Activated naive CD8-positive, alpha-beta T cell treated with anti-CD3 and anti-CD28 coated beads, Interleukin-2, amount 50 U/mL, for 24 hours (primary cell): Measurements from ENCODE around the gene DNAH7.

Source experiments
- ATAC-seq: fragments of 150-1000 bp; cut with Tn5 transposase; one replicate; pipeline ENCODE4 v1.10.0; 2021
- DNase-seq: peaks from one replicate; pipeline ENCODE4 v3.0.0; 2021
- H3K27ac Mint-ChIP-seq: one replicate; pipeline ENCODE4 v1.8.0; 2021; ENCODE audit warnings: mild to moderate bottlenecking, mixed read lengths
- H3K27me3 Mint-ChIP-seq: one replicate; pipeline ENCODE4 v1.8.0; 2021; ENCODE audit warnings: mixed read lengths
- H3K36me3 Mint-ChIP-seq: one replicate; pipeline ENCODE4 v1.8.0; 2021; ENCODE audit warnings: low read depth, mixed read lengths
- H3K4me1 Mint-ChIP-seq: one replicate; pipeline ENCODE4 v1.8.0; 2021; ENCODE audit warnings: mixed read lengths
- H3K4me3 Mint-ChIP-seq: one replicate; pipeline ENCODE4 v1.8.0; 2021; ENCODE audit warnings: mild to moderate bottlenecking, moderate library complexity, mixed read lengths
- H3K9me3 Mint-ChIP-seq: one replicate; pipeline ENCODE4 v1.8.0; 2021; ENCODE audit warnings: mixed read lengths

DNAH7 gene

GRCh38 chr2:195899226-195899625 is 169.4 kb downstream of the DNAH7 start:
- H3K4me1 Mint-ChIP-seq: no peaks in the 10 kb centered on the region
- ATAC-seq (no peak), DNase-seq (no peak)
- H3K36me3 Mint-ChIP-seq: no peaks in the 10 kb centered on the region
- H3K9me3 Mint-ChIP-seq: no peaks in the 10 kb centered on the region
- H3K4me3 Mint-ChIP-seq: no peak overlapping the region
- peaks cover 2% of the 10 kb centered on the region for H3K27me3 Mint-ChIP-seq
- no peak overlapping the region for H3K27ac Mint-ChIP-seq

- H3K27me3 Mint-ChIP-seq: peaks cover 2% of the 10 kb centered on the region
- ATAC-seq (no peak), DNase-seq (no peak)
- H3K27ac Mint-ChIP-seq: no peak overlapping the region
- H3K4me1 Mint-ChIP-seq: no peaks in the 10 kb centered on the region
- H3K4me3 Mint-ChIP-seq: no peak overlapping the region
- no peaks in the 10 kb centered on the region for H3K9me3 Mint-ChIP-seq
- H3K36me3 Mint-ChIP-seq: no peaks in the 10 kb centered on the region
These were observed 170.0 kb downstream of the DNAH7 start for GRCh38 chr2:195898505-195899191.

DNA sequence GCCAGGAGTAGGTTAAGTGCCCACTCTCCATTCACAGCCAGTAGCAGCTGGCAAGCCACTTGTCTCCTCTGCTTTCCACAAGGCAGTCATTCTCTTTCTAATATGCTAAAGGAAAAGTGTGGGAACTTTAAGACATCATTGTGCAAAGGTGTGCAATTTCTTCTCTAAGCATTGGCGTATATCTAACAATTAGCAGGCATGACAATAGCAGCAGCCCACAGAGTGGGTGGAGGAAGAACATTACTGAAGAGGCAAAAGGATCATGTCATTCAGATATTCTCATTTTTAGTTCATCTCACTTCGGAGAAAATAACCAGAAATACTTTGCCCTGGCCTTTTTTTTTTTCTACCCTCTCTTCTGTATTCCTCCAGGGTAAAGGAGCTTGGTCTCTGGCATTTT is 177.6 kb downstream of the DNAH7 start:
- no peak for DNase-seq
- Mint-ChIP-seq H3K4me1 (no peaks in the 10 kb centered on the region), H3K4me3 (no peak overlapping the region), H3K9me3 (no peaks in the 10 kb centered on the region), H3K27me3 (no peaks in the 10 kb centered on the region), H3K27ac (no peak overlapping the region), H3K36me3 (no peaks in the 10 kb centered on the region)
- ATAC-seq: no peak

DNA sequence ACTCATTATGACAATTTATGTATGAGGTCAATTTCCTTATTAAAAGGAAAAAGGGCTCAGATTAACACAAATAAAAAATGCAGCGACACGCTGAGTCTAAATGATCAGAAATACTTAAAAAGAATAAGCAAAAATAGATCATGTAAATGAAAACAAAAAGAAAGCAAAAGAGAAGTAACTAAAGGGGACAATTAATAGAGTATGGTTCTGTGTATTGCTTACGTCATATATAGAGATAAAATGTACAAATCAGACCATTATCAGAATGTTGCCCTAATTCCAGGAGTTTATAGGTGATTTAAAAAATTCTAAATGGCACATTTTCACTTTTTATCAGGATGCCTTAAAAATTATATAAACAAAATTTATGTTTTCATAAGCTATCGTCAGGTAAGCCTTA is 189.5 kb downstream of the DNAH7 start:
- H3K4me1 Mint-ChIP-seq: no peaks in the 10 kb centered on the region
- H3K4me3 Mint-ChIP-seq: no peak overlapping the region
- ATAC-seq (no peak), DNase-seq (no peak)
- H3K27me3 Mint-ChIP-seq: no peaks in the 10 kb centered on the region
- no peak overlapping the region for H3K27ac Mint-ChIP-seq
- no peaks in the 10 kb centered on the region for H3K36me3 Mint-ChIP-seq
- no peaks in the 10 kb centered on the region for H3K9me3 Mint-ChIP-seq

DNA sequence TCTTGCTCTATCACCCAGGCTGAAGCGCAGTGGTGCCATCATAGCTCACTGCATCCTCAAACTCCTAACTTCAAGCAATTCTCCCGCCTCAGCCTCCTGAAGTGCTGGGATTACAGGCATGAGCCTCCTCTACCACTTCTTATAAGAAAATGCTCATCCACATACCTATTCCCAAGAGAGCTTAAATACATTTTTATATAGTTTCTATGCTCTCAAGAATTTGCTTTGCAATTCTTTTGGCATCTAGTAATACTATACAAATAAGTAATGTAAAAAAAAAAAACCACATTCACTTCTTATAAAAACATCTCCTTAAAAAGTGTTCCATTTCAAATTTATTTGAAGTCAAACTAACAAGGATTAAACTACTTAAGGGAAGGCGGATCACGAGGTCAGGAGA is 197.3 kb downstream of the DNAH7 start:
- peaks cover 2% of the 10 kb centered on the region for H3K27me3 Mint-ChIP-seq
- H3K27ac Mint-ChIP-seq: no peak overlapping the region
- H3K36me3 Mint-ChIP-seq: no peaks in the 10 kb centered on the region
- H3K9me3 Mint-ChIP-seq: no peaks in the 10 kb centered on the region
- ATAC-seq (no peak), DNase-seq (no peak)
- H3K4me3 Mint-ChIP-seq: no peak overlapping the region
- H3K4me1 Mint-ChIP-seq: no peaks in the 10 kb centered on the region

DNA sequence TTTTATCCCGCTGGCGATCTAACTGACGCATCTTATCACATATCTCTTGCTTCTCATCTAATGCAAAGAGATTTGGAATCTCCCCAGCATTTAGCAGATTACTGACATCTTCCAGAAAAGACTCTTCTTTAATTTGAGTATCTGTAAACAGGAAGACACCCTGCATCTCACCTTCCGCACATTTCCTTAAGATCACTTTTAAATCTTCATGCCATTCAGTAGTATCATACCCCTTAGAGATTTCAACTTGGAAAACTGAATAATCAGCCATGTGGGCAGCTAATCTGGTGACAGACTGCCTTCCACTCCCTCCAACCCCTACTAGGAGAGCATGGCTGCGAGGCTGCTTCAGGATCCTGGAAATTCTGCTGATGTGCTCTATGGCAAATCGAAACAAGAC is 204.3 kb downstream of the DNAH7 start:
- Mint-ChIP-seq H3K27me3 (peaks cover 3% of the 10 kb centered on the region), H3K4me3 (no peak overlapping the region)

GRCh38 chr2:195863564-195863963 is 205.1 kb downstream of the DNAH7 start:
- no peak for ATAC-seq
- H3K4me3 Mint-ChIP-seq: no peak overlapping the region
- H3K27ac Mint-ChIP-seq: no peak overlapping the region
- DNase-seq: no peak
- H3K4me1 Mint-ChIP-seq: peaks cover 1% of the 10 kb centered on the region
- H3K36me3 Mint-ChIP-seq: no peaks in the 10 kb centered on the region
- H3K27me3 Mint-ChIP-seq: peaks cover 3% of the 10 kb centered on the region
- no peaks in the 10 kb centered on the region for H3K9me3 Mint-ChIP-seq

More for the DNA sequence above, 204.3 kb downstream of the DNAH7 start:
- ATAC-seq (no peak), DNase-seq (no peak)
- H3K9me3 Mint-ChIP-seq: no peaks in the 10 kb centered on the region
- no peaks in the 10 kb centered on the region for H3K36me3 Mint-ChIP-seq
- peaks cover 1% of the 10 kb centered on the region for H3K4me1 Mint-ChIP-seq
- no peak overlapping the region for H3K27ac Mint-ChIP-seq

DNA sequence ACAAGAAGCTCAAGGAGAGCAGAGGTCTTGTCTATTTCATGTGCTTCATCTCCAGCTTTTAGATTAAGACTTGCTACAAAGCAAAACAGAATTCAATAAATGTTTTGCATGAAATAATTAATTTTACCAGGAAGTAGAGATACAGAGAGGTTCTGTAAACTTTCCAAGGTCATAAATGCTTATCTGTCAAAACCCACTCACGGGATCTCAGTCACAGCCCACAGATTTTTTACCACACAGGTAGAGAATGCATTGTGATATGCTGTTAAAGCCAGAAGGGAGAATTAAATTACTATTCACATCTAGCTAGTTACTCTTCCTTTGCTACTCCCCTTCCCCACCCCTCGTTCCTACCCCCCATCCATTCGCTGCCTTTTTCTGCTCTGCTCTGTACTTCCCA is 205.5 kb downstream of the DNAH7 start:
- Mint-ChIP-seq H3K36me3 (no peaks in the 10 kb centered on the region), H3K27me3 (peaks cover 3% of the 10 kb centered on the region), H3K9me3 (no peaks in the 10 kb centered on the region), H3K4me1 (peaks cover 1% of the 10 kb centered on the region), H3K27ac (no peak overlapping the region), H3K4me3 (no peak overlapping the region)
- no peak for ATAC-seq
- DNase-seq: no peak

- DNase-seq: no peak
- H3K9me3 Mint-ChIP-seq: no peaks in the 10 kb centered on the region
- no peaks in the 10 kb centered on the region for H3K36me3 Mint-ChIP-seq
These were observed 206.8 kb downstream of the DNAH7 start for GRCh38 chr2:195861821-195862220.

GRCh38 chr2:195859513-195859912 is 209.1 kb downstream of the DNAH7 start:
- H3K4me1 Mint-ChIP-seq: peaks cover 1% of the 10 kb centered on the region
- H3K27ac Mint-ChIP-seq: no peak overlapping the region
- ATAC-seq: no peak

More at GRCh38 chr2:195861821-195862220, 206.8 kb downstream of the DNAH7 start:
- Mint-ChIP-seq H3K4me1 (peaks cover 1% of the 10 kb centered on the region), H3K4me3 (no peak overlapping the region), H3K27me3 (peaks cover 3% of the 10 kb centered on the region), H3K27ac (no peak overlapping the region)
- ATAC-seq: no peak

DNA sequence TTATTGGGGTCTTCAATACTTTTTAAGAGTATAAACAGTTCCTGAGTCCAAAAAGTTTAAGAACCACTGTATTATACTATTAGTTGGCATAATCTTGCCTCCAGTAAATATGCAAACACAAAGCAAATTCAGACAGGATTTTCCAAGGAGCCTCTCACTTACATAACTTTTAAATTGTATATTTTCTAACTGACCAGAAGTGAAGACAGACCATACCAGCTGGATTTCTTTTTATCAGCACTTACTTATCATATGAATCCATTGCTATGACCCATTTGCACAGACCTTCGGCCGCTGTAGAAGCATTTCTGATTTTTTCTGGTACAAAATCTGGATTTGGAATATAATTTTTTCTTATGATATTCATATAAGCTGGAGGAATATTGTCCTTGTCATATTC is 211.5 kb downstream of the DNAH7 start:
- H3K27me3 Mint-ChIP-seq: no peaks in the 10 kb centered on the region
- H3K4me1 Mint-ChIP-seq: no peaks in the 10 kb centered on the region

More at GRCh38 chr2:195859513-195859912, 209.1 kb downstream of the DNAH7 start:
- Mint-ChIP-seq H3K9me3 (no peaks in the 10 kb centered on the region), H3K36me3 (no peaks in the 10 kb centered on the region), H3K27me3 (peaks cover 3% of the 10 kb centered on the region), H3K4me3 (no peak overlapping the region)
- no peak for DNase-seq

DNA sequence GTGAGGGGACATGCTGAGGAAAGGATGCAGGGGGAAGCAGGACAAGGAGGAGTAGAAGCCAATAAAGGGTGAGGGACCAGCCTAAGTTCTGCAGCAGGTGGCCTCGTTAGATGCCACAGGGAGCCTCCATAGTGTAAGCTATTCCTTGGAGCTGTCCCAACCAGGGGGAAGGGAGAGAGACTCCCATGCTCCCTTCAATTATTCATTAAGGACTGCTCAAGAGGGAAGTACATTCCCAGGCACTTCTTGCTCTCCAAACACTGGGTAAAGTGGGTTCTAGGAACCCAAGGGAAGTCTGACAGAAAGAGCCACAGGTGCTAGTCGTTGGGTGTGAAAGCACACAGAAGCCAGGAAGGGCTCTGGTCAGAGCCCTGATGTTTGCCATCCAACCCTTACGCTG is 217.9 kb downstream of the DNAH7 start:
- no peak for DNase-seq
- Mint-ChIP-seq H3K4me3 (no peak overlapping the region), H3K9me3 (no peaks in the 10 kb centered on the region), H3K36me3 (no peaks in the 10 kb centered on the region), H3K27me3 (no peaks in the 10 kb centered on the region), H3K4me1 (peaks cover 6% of the 10 kb centered on the region), H3K27ac (no peak overlapping the region)
- no peak for ATAC-seq

More for the DNA sequence above, 211.5 kb downstream of the DNAH7 start:
- no peak for DNase-seq
- H3K4me3 Mint-ChIP-seq: no peak overlapping the region
- H3K36me3 Mint-ChIP-seq: no peaks in the 10 kb centered on the region
- H3K9me3 Mint-ChIP-seq: no peaks in the 10 kb centered on the region
- H3K27ac Mint-ChIP-seq: no peak overlapping the region
- no peak for ATAC-seq

GRCh38 chr2:195848119-195848899 is 220.3 kb downstream of the DNAH7 start:
- no peaks in the 10 kb centered on the region for H3K36me3 Mint-ChIP-seq
- peaks cover 6% of the 10 kb centered on the region for H3K4me1 Mint-ChIP-seq
- no peaks in the 10 kb centered on the region for H3K27me3 Mint-ChIP-seq
- H3K27ac Mint-ChIP-seq: no peak overlapping the region
- no peak overlapping the region for H3K4me3 Mint-ChIP-seq
- ATAC-seq (peak; percentile 88), DNase-seq (no peak)
- H3K9me3 Mint-ChIP-seq: no peaks in the 10 kb centered on the region

GRCh38 chr2:195842932-195843331 is 225.7 kb downstream of the DNAH7 start:
- Mint-ChIP-seq H3K4me1 (peaks cover 9% of the 10 kb centered on the region), H3K27me3 (no peaks in the 10 kb centered on the region), H3K9me3 (peaks cover under 1% of the 10 kb centered on the region), H3K4me3 (no peak overlapping the region), H3K36me3 (no peaks in the 10 kb centered on the region), H3K27ac (no peak overlapping the region)
- ATAC-seq (no peak), DNase-seq (no peak)

DNA sequence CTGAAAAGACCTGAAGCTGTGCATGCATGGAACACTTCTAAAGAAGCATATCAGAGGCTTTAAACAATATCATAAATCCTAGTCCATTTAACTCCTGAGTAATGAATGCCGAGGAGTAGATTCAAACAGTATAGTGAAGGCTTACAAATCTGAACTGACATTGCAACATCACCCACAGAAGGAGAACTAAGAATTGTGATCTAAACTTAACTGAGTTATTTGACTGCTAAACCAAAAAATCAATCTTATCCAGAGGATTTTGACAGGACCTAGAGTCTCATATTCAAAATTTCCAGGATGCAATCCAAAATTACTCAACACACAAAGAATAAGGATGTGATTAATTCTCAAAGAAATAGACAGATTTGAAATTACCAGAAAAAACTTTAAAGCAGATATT is 230.6 kb downstream of the DNAH7 start:
- ATAC-seq: no peak
- no peak overlapping the region for H3K27ac Mint-ChIP-seq

More for the DNA sequence above, 230.6 kb downstream of the DNAH7 start:
- H3K4me1 Mint-ChIP-seq: peaks cover 8% of the 10 kb centered on the region
- DNase-seq: no peak
- H3K9me3 Mint-ChIP-seq: peaks cover 3% of the 10 kb centered on the region
- no peak overlapping the region for H3K4me3 Mint-ChIP-seq
- H3K36me3 Mint-ChIP-seq: no peaks in the 10 kb centered on the region
- no peaks in the 10 kb centered on the region for H3K27me3 Mint-ChIP-seq
